Heart right ventricle (tissue), 16 donors: ENCODE data around the gene ZNF385A. TPM values are rescaled to one million over a fixed set of nuclear protein-coding genes. Genes with fewer than 3 reads are reported as not detected.
"Not testable (repeated sequence)": the region's sequence is repeated elsewhere in the genome, so short reads cannot be mapped to it uniquely, and the experiment has no call there.

ENCODE experiments used
- ATAC-seq, 8 donors: fragments of 200-7000 bp; cut with Tn5 transposase; one replicate each; pipeline ENCODE4 v1.9.1; 2020; ENCODE audit warnings: mild to moderate bottlenecking in 8 of 8, moderate library complexity in 8 of 8, moderate number of reproducible peaks in 1 of 8
- DNase-seq, 2 donors: peaks; one replicate each; pipeline ENCODE4 v3.0.0-alpha.2; 2020
- H3K27ac ChIP-seq, 10 donors: fragments of 200-600 bp; sonication (generic) in 2 of 10; one replicate each; pipeline versions ENCODE4 v1.5.0 to v1.8.0; 2020 to 2022; ENCODE audit warnings: mild to moderate bottlenecking in 3 of 10
- H3K27me3 ChIP-seq, 7 donors: fragments of 200-600 bp; one replicate each; pipeline ENCODE4 v1.8.0; 2021 to 2022; ENCODE audit warnings: mild to moderate bottlenecking in 2 of 7
- H3K36me3 ChIP-seq, 9 donors: fragments of 200-600 bp; sonication (generic) in 1 of 9; one replicate each; pipeline versions ENCODE4 v1.5.0 to v1.8.0; 2020 to 2022; ENCODE audit warnings: mild to moderate bottlenecking in 2 of 9
- H3K4me1 ChIP-seq, 9 donors: fragments of 200-600 bp; sonication (generic) in 1 of 9; one replicate each; pipeline versions ENCODE4 v1.5.0 to v1.8.0; 2020 to 2022; ENCODE audit warnings: mild to moderate bottlenecking in 4 of 9
- H3K4me3 ChIP-seq, 10 donors: fragments of 200-600 bp; sonication (generic) in 2 of 10; one replicate each; pipeline versions ENCODE4 v1.5.0 to v1.8.0; 2020 to 2022; ENCODE audit warnings: mild to moderate bottlenecking in 7 of 10, moderate library complexity in 2 of 10
- H3K9me3 ChIP-seq, 11 donors: fragments of 200-600 bp in 10 of 11; sonication (generic) in 2 of 11; one replicate each; pipeline versions ENCODE4 v1.5.0 to v1.8.0; 2013 to 2022; ENCODE audit warnings: mild to moderate bottlenecking in 2 of 11, control low read depth in 1 of 11, moderate library complexity in 1 of 11
- WGBS, 2 donors: extraction: QIAGEN DNeasy Blood & Tissue Kit; methylation state at CpG; one replicate each; pipeline ENCODE4 v1.1.7; 2013; ENCODE audit warnings: inconsistent platforms in 1 of 2; 5-methylcytosine and 5-hydroxymethylcytosine counted together
- intact Hi-C, 10 donors: fragments of 100-400 bp; cut with DNase I; formaldehyde crosslinking; loops; one replicate each; pipeline versions ENCODE4 v1.11.1 to v1.14.2; 2022
- polyA plus RNA-seq, 2 donors: library from polyadenylated mRNA; stranded (reverse); fragments of 200-250 nt; gene quantifications; one replicate each; pipeline ENCODE4 v1.2.3, GENCODE V29; 2013
- total RNA-seq, 10 donors: library from RNA; stranded (reverse); fragmentation: NEBNext Ultra II Directional in 3 of 10; extraction: Animal tissue kit (Norgen Biotek cat#: 25700) in 3 of 10; gene quantifications; one replicate each; pipeline versions ENCODE4 v1.2.1 to v1.2.4, GENCODE V29; 2021 to 2023
- TF ChIP-seq, protein P1 (sequence below), 9 donors: fragments of 200-600 bp; sonication (generic) in 2 of 9; IDR thresholded peaks; one replicate each; pipeline versions ENCODE4 v1.5.0 to v1.8.0; 2021 to 2022; ENCODE audit warnings: antibody characterized with exemption in 9 of 9, mild to moderate bottlenecking in 5 of 9, moderate library complexity in 1 of 9
- donor health status: Arrhythmogenic right ventricular cardiomyopathy.
- donor health status: ischemic (EF 13 %, LVEDD 7.1; RV severe dilation, severe dysfunction).
- donor health status: healthy with polysubstance abuse.
- donor health status: DM: no; HTN: yes; CAD: no.
- donor health status: DM: no; HTN: no; CAD: no.
- donor health status: ischemic (EF 25% LVEDD 6.9; RV normal size, moderate dysfunction).
- donor health status: ischemic (EF 25% LVEDD 5.7; RV mildly dilated, moderate dysfunction).
- donor health status: healthy.
- donor health status: DM: yes; HTN: yes; CAD: no.
- donor health status: Ischemic cardiomyopathy.
- donor health status: ischemic (EF 35%, LVEDD 5.7; RV mildly dilated, moderate dysfunction).
- donor health status: nonischemic (EF 11% LVEDD 7.7; RV severe dilation, severe dysfunction).
- donor health status: DM: yes; HTN: yes; CAD: no.
- donor health status: PGD.
- donor health status: ischemic (EF 29% LVEDD 5.4; RV normal size, mild dysfunction).
- donor health status: nonischemic (EF 23%, LVEDD 6.1; RV moderate dilation, normal function).

Gene ZNF385A
- total and polyA plus RNA-seq, 12 donors: 3.8 to 19.1 (median 5.8) TPM

DNA sequence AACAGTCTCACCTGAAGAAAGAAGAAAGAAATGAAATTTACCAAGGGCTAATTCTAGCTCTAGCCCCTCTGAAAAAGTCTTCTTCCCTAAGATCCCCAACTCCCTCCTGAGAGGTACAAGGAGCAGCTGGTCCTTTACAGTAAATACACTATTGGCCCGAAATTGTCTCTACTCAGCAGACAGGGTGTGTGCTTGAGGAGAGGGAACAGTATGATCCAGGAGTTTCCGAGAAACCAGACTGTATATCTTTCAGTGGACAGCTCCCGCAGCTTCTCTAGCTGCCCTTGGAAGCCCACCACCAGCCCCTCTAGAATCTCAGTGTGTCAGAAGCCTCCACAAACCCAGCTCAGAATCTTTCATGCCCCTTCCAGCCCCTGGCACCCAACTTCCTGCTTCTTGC, 28.3 kb downstream of the ZNF385A start:
- TF ChIP-seq, protein P1, sequence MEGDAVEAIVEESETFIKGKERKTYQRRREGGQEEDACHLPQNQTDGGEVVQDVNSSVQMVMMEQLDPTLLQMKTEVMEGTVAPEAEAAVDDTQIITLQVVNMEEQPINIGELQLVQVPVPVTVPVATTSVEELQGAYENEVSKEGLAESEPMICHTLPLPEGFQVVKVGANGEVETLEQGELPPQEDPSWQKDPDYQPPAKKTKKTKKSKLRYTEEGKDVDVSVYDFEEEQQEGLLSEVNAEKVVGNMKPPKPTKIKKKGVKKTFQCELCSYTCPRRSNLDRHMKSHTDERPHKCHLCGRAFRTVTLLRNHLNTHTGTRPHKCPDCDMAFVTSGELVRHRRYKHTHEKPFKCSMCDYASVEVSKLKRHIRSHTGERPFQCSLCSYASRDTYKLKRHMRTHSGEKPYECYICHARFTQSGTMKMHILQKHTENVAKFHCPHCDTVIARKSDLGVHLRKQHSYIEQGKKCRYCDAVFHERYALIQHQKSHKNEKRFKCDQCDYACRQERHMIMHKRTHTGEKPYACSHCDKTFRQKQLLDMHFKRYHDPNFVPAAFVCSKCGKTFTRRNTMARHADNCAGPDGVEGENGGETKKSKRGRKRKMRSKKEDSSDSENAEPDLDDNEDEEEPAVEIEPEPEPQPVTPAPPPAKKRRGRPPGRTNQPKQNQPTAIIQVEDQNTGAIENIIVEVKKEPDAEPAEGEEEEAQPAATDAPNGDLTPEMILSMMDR (IDR thresholded peaks at IDR 0.05): no peak
- DNase-seq (no peak), ATAC-seq (no peak)
- H3K27ac ChIP-seq: no peak overlapping the region
- H3K4me3 ChIP-seq: no peak overlapping the region
- peaks cover 0 to 11% (median 0%) of the 10 kb centered on the region in 9 donors for H3K36me3 ChIP-seq
- intact Hi-C loops: loop anchor here in 1 of 10 donors (10.0 kb wide), 1 partner anchor 341 kb away; no protein-coding TSS in a partner anchor
- peaks cover 4 to 58% (median 34%) of the 10 kb centered on the region in 9 donors for H3K4me1 ChIP-seq
- H3K27me3 ChIP-seq: no peaks in the 10 kb centered on the region
- WGBS, 2 donors: 84 to 85% methylated on average over 3 of the region's 3 CpGs
- H3K9me3 ChIP-seq: no peaks in the 10 kb centered on the region

DNA sequence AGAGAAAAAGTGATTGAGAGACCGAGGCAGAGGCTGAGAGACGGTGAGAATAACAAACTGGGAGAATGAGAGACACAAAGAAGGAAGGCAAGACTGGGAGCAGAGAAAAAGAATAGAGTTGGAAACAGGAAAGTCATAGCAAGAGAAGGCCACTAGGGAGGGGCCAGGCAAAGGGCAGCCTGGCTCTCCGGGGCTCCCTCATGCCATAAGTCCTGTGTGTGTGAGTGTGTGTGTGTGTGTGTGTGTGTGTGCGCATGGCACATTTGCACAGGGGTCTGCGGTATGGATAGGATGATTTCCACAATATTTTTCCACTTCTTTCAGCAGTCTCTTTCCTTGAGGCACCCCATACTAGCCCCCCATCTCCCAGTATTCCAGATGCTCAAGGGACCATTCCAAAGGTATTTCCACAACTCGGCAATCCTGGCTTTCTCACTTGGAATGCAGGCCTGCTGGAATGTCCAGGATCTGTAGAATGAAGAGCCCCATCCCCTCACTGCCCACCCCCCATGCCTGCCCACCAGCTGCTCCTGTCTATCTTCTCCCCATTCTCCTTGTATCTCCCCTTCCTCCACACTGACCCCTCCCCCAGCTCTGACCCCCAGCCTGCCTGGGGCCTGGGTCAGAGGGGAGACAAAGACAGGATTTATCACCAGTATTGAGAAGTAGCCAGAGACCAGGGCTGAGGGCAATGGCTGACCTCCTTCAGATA, 29.3 kb downstream of the ZNF385A start:
- ATAC-seq (no peak), DNase-seq (no peak)
- Histone ChIP-seq H3K27me3 (no peaks in the 10 kb centered on the region), H3K4me1 (peaks cover 4 to 59% (median 33%) of the 10 kb centered on the region in 9 donors), H3K36me3 (peaks cover 0 to 21% (median 8%) of the 10 kb centered on the region in 9 donors), H3K9me3 (no peaks in the 10 kb centered on the region), H3K4me3 (no peak overlapping the region), H3K27ac (no peak overlapping the region)
- 64 to 68% methylated on average over 6 of the region's 6 CpGs for WGBS, 2 donors
- TF ChIP-seq, protein P1 (IDR thresholded peaks at IDR 0.05): no peak
- intact Hi-C loops: loop anchor here in 1 of 10 donors (10.0 kb wide), 1 partner anchor 340 kb away; no protein-coding TSS in a partner anchor

DNA sequence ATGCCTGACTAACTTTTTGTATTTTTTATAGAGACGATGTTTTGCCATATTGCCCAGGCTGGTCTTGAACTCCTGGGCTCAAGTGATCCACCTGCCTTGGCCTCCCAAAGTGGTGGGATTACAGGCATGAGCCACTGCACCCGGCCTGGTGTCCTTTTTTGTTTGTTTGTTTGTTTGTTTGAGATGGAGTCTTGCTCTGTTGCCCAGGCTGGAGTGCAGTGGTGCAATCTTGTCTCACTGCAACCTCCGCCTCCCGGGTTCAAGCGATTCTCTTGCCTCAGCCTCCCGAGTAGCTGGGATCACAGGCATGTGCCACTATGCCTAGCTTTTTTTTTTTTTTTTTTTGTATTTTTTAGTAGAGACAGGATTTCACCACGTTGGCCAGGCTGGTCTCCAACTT, 30.3 kb downstream of the ZNF385A start:
- ATAC-seq, DNase-seq, H3K4me3 ChIP-seq, H3K27me3 ChIP-seq, H3K27ac ChIP-seq, H3K9me3 ChIP-seq: not testable (repeated sequence)
- peaks cover 4 to 53% (median 26%) of the 10 kb centered on the region in 9 donors for H3K4me1 ChIP-seq
- H3K36me3 ChIP-seq: peaks cover 0 to 30% (median 17%) of the 10 kb centered on the region in 9 donors
- 84 to 88% methylated on average over 7 of the region's 7 CpGs for WGBS, 2 donors
- intact Hi-C loops: loop anchor here in 1 of 10 donors (10.0 kb wide), 1 partner anchor 339 kb away; no protein-coding TSS in a partner anchor

DNA sequence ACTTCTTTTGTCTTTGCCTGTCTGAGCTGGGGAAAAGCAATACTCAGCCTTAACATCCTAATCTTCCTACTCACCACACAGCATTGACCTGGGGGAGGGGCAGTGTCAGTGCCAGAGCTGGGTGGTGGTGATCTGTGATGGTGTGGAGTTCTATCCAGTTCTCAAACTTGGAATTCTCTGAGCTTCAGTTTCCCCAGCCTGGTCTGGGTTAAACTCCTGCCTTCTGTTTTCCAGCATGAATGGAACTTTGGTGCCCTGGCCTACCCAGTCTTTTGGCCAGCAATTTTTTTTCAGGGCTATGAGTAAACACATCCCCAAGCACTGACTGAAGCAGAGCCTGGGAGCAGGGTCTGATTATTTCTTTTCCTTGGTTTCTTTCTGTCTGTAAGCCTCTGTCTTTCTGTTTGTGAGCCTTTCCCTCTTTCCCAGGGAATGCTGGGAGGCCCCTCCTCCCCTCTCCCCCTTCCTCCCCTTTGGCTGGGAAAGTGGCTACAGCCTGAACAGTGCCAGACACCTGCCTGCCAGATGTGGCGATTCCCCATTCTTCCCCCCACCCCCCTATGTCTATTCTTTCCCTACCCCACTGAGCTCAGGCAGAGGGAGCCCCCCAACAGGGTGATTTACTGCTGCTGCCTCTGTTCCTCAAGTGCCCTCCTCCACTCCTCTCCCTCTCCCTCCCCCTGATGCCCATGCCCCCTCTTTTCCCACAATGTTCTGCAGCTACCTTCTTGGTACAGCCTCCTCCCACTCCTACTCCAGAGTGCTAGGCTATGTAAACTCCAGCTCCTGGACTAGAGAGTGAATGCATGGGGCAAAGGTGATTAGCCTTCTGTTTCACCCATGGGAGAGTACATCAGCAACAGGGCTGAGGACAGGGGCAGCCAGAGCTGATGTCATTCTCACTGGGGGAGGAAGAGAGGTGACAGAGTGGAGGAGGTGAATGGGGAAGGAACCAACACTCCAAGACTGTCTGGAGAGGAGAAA, 31.4 kb downstream of the ZNF385A start:
- peak overlapping the region in 2 of 10 donors; percentile 47 to 49 for H3K4me3 ChIP-seq
- peaks cover 3 to 47% (median 21%) of the 10 kb centered on the region in 9 donors for H3K4me1 ChIP-seq
- TF ChIP-seq, protein P1 (IDR thresholded peaks at IDR 0.05): no peak
- no peaks in the 10 kb centered on the region for H3K27me3 ChIP-seq
- H3K9me3 ChIP-seq: no peaks in the 10 kb centered on the region
- 0 to 36% methylated on average over 1 of the region's 1 CpG for WGBS, 2 donors
- peak; percentile 14 to 67 (median 52) for ATAC-seq
- peaks cover 0 to 41% (median 28%) of the 10 kb centered on the region in 9 donors for H3K36me3 ChIP-seq
- peak overlapping the region; percentile 32 to 86 (median 74) for H3K27ac ChIP-seq
- no peak for DNase-seq
- intact Hi-C loops: loop anchor here in 1 of 10 donors (10.0 kb wide), 1 partner anchor 338 kb away; no protein-coding TSS in a partner anchor
